Skeletal muscle cell (primary cell): ENCODE measurements around the gene CSN3.
"Not testable (repeated sequence)": the region's sequence is repeated elsewhere in the genome, so short reads cannot be mapped to it uniquely, and the experiment has no call there.

Source experiments
- DNase-seq: peaks from one replicate; pipeline ENCODE4 v3.0.0-alpha.2; 2010; ENCODE audit warnings: low read depth
- H3K4me3 ChIP-seq: 2 replicates; pipeline ENCODE4 v1.5.1; 2011; ENCODE audit warnings: low read depth, mild to moderate bottlenecking, control low read depth, low read length, moderate library complexity

The CSN3 gene

GRCh38 chr4:70242297-70242696 is at the start of gene CSN3:
CSN3 (plus strand) TSS chr4:70242597; CDS start chr4:70244820, 2,223 bp downstream.
- DNase-seq, H3K4me3 ChIP-seq: not testable (repeated sequence)

GRCh38 chr4:70192895-70193294 is 49.5 kb upstream of the CSN3 start:
- no peak overlapping the region for H3K4me3 ChIP-seq
- DNase-seq: no peak

- no peak within 1 kb of the TSS for H3K4me3 ChIP-seq
- no peak for DNase-seq
These were observed 47.0 kb upstream of the CSN3 start, which contains the start of gene ODAM for GRCh38 chr4:70195425-70195824. ODAM (plus strand) TSS chr4:70195725; CDS start chr4:70196544, 819 bp downstream.

- H3K4me3 ChIP-seq: no peak overlapping the region
- DNase-seq: no peak
These were observed 45.5 kb upstream of the CSN3 start for GRCh38 chr4:70196857-70197256.

GRCh38 chr4:70197842-70198241 is 44.6 kb upstream of the CSN3 start:
- no peak overlapping the region for H3K4me3 ChIP-seq

GRCh38 chr4:70203601-70204000 is 38.8 kb upstream of the CSN3 start:
- H3K4me3 ChIP-seq: no peak overlapping the region
- DNase-seq: no peak

More at GRCh38 chr4:70197842-70198241, 44.6 kb upstream of the CSN3 start:
- no peak for DNase-seq

- H3K4me3 ChIP-seq, DNase-seq: not testable (repeated sequence)
These were observed 29.6 kb upstream of the CSN3 start for GRCh38 chr4:70212752-70213151.

- not testable (repeated sequence) for DNase-seq, H3K4me3 ChIP-seq
These were observed 26.3 kb upstream of the CSN3 start for GRCh38 chr4:70216109-70216508.

GRCh38 chr4:70216550-70216949 is 25.8 kb upstream of the CSN3 start:
- DNase-seq, H3K4me3 ChIP-seq: not testable (repeated sequence)

GRCh38 chr4:70221389-70221788 is 21.0 kb upstream of the CSN3 start:
- DNase-seq, H3K4me3 ChIP-seq: not testable (repeated sequence)

GRCh38 chr4:70221818-70222217 is 20.6 kb upstream of the CSN3 start:
- not testable (repeated sequence) for DNase-seq, H3K4me3 ChIP-seq

- DNase-seq: no peak
- no peak within 1 kb of the TSS for H3K4me3 ChIP-seq
These were observed 16.6 kb upstream of the CSN3 start, which contains the start of gene FDCSP for GRCh38 chr4:70225824-70226223. FDCSP (plus strand) TSS chr4:70226124; CDS start chr4:70231195, 5,071 bp downstream.

GRCh38 chr4:70236125-70236524 is 6.3 kb upstream of the CSN3 start:
- peak; percentile 4 for DNase-seq
- no peak overlapping the region for H3K4me3 ChIP-seq

- DNase-seq: no peak
- no peak overlapping the region for H3K4me3 ChIP-seq
These were observed 3.1 kb upstream of the CSN3 start for GRCh38 chr4:70239131-70239883.

- no peak overlapping the region for H3K4me3 ChIP-seq
- no peak for DNase-seq
These were observed 2.4 kb upstream of the CSN3 start for GRCh38 chr4:70239884-70240591.

- DNase-seq: no peak
- H3K4me3 ChIP-seq: no peak overlapping the region
These were observed 694 bp downstream of the CSN3 start for GRCh38 chr4:70243091-70243490.

- DNase-seq: no peak
- H3K4me3 ChIP-seq: no peak overlapping the region
These were observed 9.0 kb downstream of the CSN3 start for GRCh38 chr4:70251250-70251944.

- DNase-seq: no peak
These were observed 9.5 kb downstream of the CSN3 start for GRCh38 chr4:70251945-70252277.

GRCh38 chr4:70269674-70270073 is 27.3 kb downstream of the CSN3 start:
- no peak overlapping the region for H3K4me3 ChIP-seq
- DNase-seq: peak; percentile 0

More at GRCh38 chr4:70251945-70252277, 9.5 kb downstream of the CSN3 start:
- no peak overlapping the region for H3K4me3 ChIP-seq

GRCh38 chr4:70277121-70277520 is 34.7 kb downstream of the CSN3 start:
- no peak for DNase-seq
- H3K4me3 ChIP-seq: no peak overlapping the region
